ENCODE results near the gene AURKAIP1.

DNA sequence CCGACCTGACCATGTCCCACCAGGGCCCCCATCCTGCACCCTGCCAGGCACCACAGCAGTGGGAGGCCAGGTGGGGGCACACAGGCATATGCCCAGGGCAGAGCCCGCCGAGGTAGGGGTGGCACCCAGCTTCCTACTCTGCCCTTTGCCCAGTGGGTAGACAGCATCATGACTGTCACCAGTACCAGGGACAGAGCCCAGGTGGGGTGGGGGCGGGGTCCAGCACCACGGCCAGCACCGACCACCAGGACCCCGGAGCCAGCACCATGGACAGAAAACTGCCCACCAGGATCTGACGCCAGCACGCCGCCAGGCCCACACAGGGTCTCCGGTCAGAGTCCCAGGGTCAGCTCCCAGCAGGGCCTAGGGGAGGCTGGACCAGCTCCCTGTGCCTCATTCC is 40.2 kb downstream of the AURKAIP1 start:
- TF ChIP-seq GATA2 (IDR thresholded peaks at IDR 0.05; ENCODE audit: low read depth, low read length) (no peak), GATA3 (IDR thresholded peaks at IDR 0.05; ENCODE audit: low read depth, low read length) (no peak)

Data from SH-SY5Y (cell line).